Epithelial cell of prostate (primary cell): Measurements from ENCODE around the gene LSMEM2.
"Not testable (repeated sequence)": the region's sequence is repeated elsewhere in the genome, so short reads cannot be mapped to it uniquely, and the experiment has no call there.

Experiments
- DNase-seq: peaks from one replicate; pipeline ENCODE4 v3.0.0-alpha.2; 2011; ENCODE audit warnings: low read depth, low spot score
- H3K27ac ChIP-seq: fragments of 450-650 bp; 2 replicates; pipeline ENCODE4 v1.5.1; 2017; ENCODE audit warnings: mild to moderate bottlenecking

Gene LSMEM2

GRCh38 chr3:50275141-50275995, 3.5 kb upstream of the LSMEM2 start:
- no peak for DNase-seq
- no peak overlapping the region for H3K27ac ChIP-seq

GRCh38 chr3:50275996-50276761, 2.7 kb upstream of the LSMEM2 start:
- no peak overlapping the region for H3K27ac ChIP-seq
- no peak for DNase-seq

GRCh38 chr3:50276762-50277101, 2.2 kb upstream of the LSMEM2 start:
- DNase-seq, result no peak
- H3K27ac ChIP-seq, result no peak overlapping the region

- no peak overlapping the region for H3K27ac ChIP-seq
- no peak for DNase-seq
These were observed 586 bp upstream of the LSMEM2 start for GRCh38 chr3:50278123-50278879.

GRCh38 chr3:50279255-50280016, 549 bp downstream of the LSMEM2 start:
- H3K27ac ChIP-seq, result no peak overlapping the region
- no peak for DNase-seq

- DNase-seq, H3K27ac ChIP-seq: not testable (repeated sequence)
These were observed 5.2 kb downstream of the LSMEM2 start for GRCh38 chr3:50284121-50284520.

GRCh38 chr3:50286322-50287227, 7.7 kb downstream of the LSMEM2 start:
- no peak for DNase-seq
- H3K27ac ChIP-seq, result no peak overlapping the region

- no peak for DNase-seq
- no peak overlapping the region for H3K27ac ChIP-seq
These were observed 8.4 kb downstream of the LSMEM2 start for GRCh38 chr3:50287262-50287661.

GRCh38 chr3:50288387-50289007, 9.6 kb downstream of the LSMEM2 start:
- no peak for DNase-seq

GRCh38 chr3:50289130-50289529, 10.2 kb downstream of the LSMEM2 start:
- DNase-seq, result no peak
- H3K27ac ChIP-seq, result no peak overlapping the region

More at GRCh38 chr3:50288387-50289007, 9.6 kb downstream of the LSMEM2 start:
- no peak overlapping the region for H3K27ac ChIP-seq

- H3K27ac ChIP-seq, result no peak overlapping the region
- no peak for DNase-seq
These were observed 11.3 kb downstream of the LSMEM2 start for GRCh38 chr3:50290161-50290641.

GRCh38 chr3:50292159-50293078, 13.5 kb downstream of the LSMEM2 start, which contains the start of gene IFRD2:
IFRD2 (minus strand) TSS chr3:50292429; CDS start chr3:50292274, 155 bp downstream.
- DNase-seq, result peak; percentile 84

GRCh38 chr3:50293079-50293801, 14.4 kb downstream of the LSMEM2 start:
- no peak for DNase-seq
- H3K27ac ChIP-seq, result peak overlapping the region; percentile 63

More at GRCh38 chr3:50292159-50293078, 13.5 kb downstream of the LSMEM2 start, which contains the start of gene IFRD2:
- peak within 1 kb of the TSS; percentile 63 for H3K27ac ChIP-seq

GRCh38 chr3:50294089-50294488, 15.2 kb downstream of the LSMEM2 start:
- H3K27ac ChIP-seq, result no peak overlapping the region
- no peak for DNase-seq

- H3K27ac ChIP-seq, result no peak overlapping the region
- DNase-seq, result no peak
These were observed 15.9 kb downstream of the LSMEM2 start for GRCh38 chr3:50294492-50295403.
